Transverse colon (tissue), 4 donors: Measurements from ENCODE around the gene STAG1.
"Not testable (repeated sequence)": the region's sequence is repeated elsewhere in the genome, so short reads cannot be mapped to it uniquely, and the experiment has no call there.

Source experiments
- CTCF ChIP-seq, 5 experiments: fragments of 200-600 bp in 3 of 5; fragments of 450-650 bp in 2 of 5; sonication (generic) in 3 of 5; IDR thresholded peaks; 1 replicate in 2 of 5; 2 replicates in 3 of 5; pipeline ENCODE4 v1.5.1; 2016 to 2017; ENCODE audit warnings: antibody characterized with exemption in 5 of 5, inconsistent platforms in 3 of 5, mild to moderate bottlenecking in 2 of 5, moderate library complexity in 1 of 5
- EP300 ChIP-seq: sonication (generic); formaldehyde crosslinking; IDR thresholded peaks from one replicate; pipeline ENCODE4 v1.6.1; 2017; ENCODE audit warnings: antibody characterized with exemption, low read depth
- POLR2A ChIP-seq: fragments of 450-650 bp; IDR thresholded peaks from one replicate; pipeline ENCODE4 v1.6.1; 2016; ENCODE audit warnings: antibody characterized with exemption, mild to moderate bottlenecking, moderate library complexity
- POLR2AphosphoS5 ChIP-seq, 3 donors: sonication (generic); formaldehyde crosslinking; IDR thresholded peaks; one replicate each; pipeline ENCODE4 v1.6.1; 2016; ENCODE audit warnings: antibody characterized with exemption in 3 of 3

GRCh38 chr3:136474876-136475275, 277.3 kb downstream of the STAG1 start:
- not testable (repeated sequence) for TF ChIP-seq CTCF (IDR thresholded peaks at IDR 0.05); EP300; POLR2A; POLR2AphosphoS5 (IDR thresholded peaks at IDR 0.05)
